OCI-LY1 (cell line): ENCODE results near the gene TGM4.

Experiments
- CTCF ChIP-seq: fragments of 200-600 bp; sonication (generic), shearing (Covaris generic); IDR thresholded peaks from 2 replicates; pipeline ENCODE4 v1.5.1; 2017; ENCODE audit warnings: mild to moderate bottlenecking, antibody characterized with exemption, low read length, moderate library complexity, mixed read lengths
- EZH2 ChIP-seq: fragments of 200-600 bp; sonication (generic), shearing (Covaris generic); IDR thresholded peaks from 2 replicates; pipeline ENCODE4 v1.8.0; 2017; ENCODE audit warnings: borderline replicate concordance, mixed run types, mild to moderate bottlenecking, antibody characterized with exemption, low read length, moderate library complexity, mixed read lengths

GRCh38 chr3:44923632-44924456 lies 49.4 kb downstream of the TGM4 start:
- TF ChIP-seq CTCF, result no peak
- no peak for TF ChIP-seq EZH2
